Smooth muscle cell (in vitro differentiated cells): ENCODE data around the gene MAEA. TPM values are rescaled to one million over a fixed set of nuclear protein-coding genes. Genes with fewer than 3 reads are reported as not detected.

Experiments used
- DNase-seq: peaks from one replicate; lab custom pipeline; 2025; ENCODE audit not compliant: unreplicated experiment; lab: John Stamatoyannopoulos, UW
- H2AFZ ChIP-seq: fragments of 200-600 bp; sonication (generic); 2 replicates; pipeline ENCODE4 v1.6.0; 2016; ENCODE audit warnings: antibody characterized with exemption, low read depth, mild to moderate bottlenecking
- H3F3A ChIP-seq: fragments of 200-600 bp; sonication (generic); 2 replicates; pipeline ENCODE4 v1.6.0; 2017; ENCODE audit warnings: antibody characterized with exemption, low read depth
- H3K27ac ChIP-seq: fragments of 200-600 bp; sonication (generic); 2 replicates; pipeline ENCODE4 v1.5.1; 2016; ENCODE audit warnings: low read depth, mild to moderate bottlenecking
- H3K27me3 ChIP-seq: fragments of 200-600 bp; sonication (generic); 2 replicates; pipeline ENCODE4 v1.6.1; 2016; ENCODE audit warnings: low read depth, mild to moderate bottlenecking
- H3K36me3 ChIP-seq: fragments of 200-600 bp; sonication (generic); 2 replicates; pipeline ENCODE4 v1.5.1; 2016; ENCODE audit warnings: low read depth
- H3K4me1 ChIP-seq: fragments of 200-600 bp; sonication (generic); 2 replicates; pipeline ENCODE4 v1.5.1; 2016; ENCODE audit warnings: low read depth
- H3K4me2 ChIP-seq: fragments of 200-600 bp; sonication (generic); 2 replicates; pipeline ENCODE4 v1.6.0; 2016; ENCODE audit warnings: mild to moderate bottlenecking
- H3K4me3 ChIP-seq: fragments of 200-600 bp; sonication (generic); 2 replicates; pipeline ENCODE4 v1.5.1; 2016; ENCODE audit warnings: mild to moderate bottlenecking
- H3K79me2 ChIP-seq: fragments of 200-600 bp; sonication (generic); 2 replicates; pipeline ENCODE4 v1.6.0; 2016; ENCODE audit warnings: low read depth, mild to moderate bottlenecking
- H3K9ac ChIP-seq: fragments of 200-600 bp; sonication (generic); 2 replicates; pipeline ENCODE4 v1.6.0; 2016; ENCODE audit warnings: low read depth
- H3K9me3 ChIP-seq: fragments of 200-600 bp; sonication (generic); replicated peaks from 2 replicates; pipeline ENCODE4 v1.5.1; 2016; ENCODE audit warnings: low read depth
- H4K20me1 ChIP-seq: fragments of 200-600 bp; sonication (generic); 2 replicates; pipeline ENCODE4 v1.6.0; 2016; ENCODE audit warnings: low read depth
- WGBS: methylation state at CpG from one replicate; pipeline ENCODE4 v1.1.7; 2016; ENCODE audit warnings: low lambda C conversion rate; 5-methylcytosine and 5-hydroxymethylcytosine counted together
- polyA plus RNA-seq: library from polyadenylated mRNA; unstranded; fragments of >200 nt; fragmentation: Nextera tagmentation; extraction: Ambion mirVana; gene quantifications from 2 replicates; pipeline ENCODE4 v1.2.1, GENCODE V29; 2016
- total RNA-seq: library from RNA; depleted of rRNA; stranded (reverse); fragments of >200 nt; gene quantifications from 2 replicates; pipeline ENCODE4 v1.2.3, GENCODE V29; 2014
- TF ChIP-seq, protein P1 (sequence below): fragments of 200-600 bp; sonication (generic); IDR thresholded peaks from 2 replicates; pipeline ENCODE4 v1.5.1; 2017; ENCODE audit warnings: borderline replicate concordance, mild to moderate bottlenecking, antibody characterized with exemption; ENCODE audit not compliant: insufficient read depth, poor library complexity, severe bottlenecking

MAEA gene
- total and polyA plus RNA-seq, 2 experiments from 2014 or later, result 48.0 to 48.2 TPM

DNA sequence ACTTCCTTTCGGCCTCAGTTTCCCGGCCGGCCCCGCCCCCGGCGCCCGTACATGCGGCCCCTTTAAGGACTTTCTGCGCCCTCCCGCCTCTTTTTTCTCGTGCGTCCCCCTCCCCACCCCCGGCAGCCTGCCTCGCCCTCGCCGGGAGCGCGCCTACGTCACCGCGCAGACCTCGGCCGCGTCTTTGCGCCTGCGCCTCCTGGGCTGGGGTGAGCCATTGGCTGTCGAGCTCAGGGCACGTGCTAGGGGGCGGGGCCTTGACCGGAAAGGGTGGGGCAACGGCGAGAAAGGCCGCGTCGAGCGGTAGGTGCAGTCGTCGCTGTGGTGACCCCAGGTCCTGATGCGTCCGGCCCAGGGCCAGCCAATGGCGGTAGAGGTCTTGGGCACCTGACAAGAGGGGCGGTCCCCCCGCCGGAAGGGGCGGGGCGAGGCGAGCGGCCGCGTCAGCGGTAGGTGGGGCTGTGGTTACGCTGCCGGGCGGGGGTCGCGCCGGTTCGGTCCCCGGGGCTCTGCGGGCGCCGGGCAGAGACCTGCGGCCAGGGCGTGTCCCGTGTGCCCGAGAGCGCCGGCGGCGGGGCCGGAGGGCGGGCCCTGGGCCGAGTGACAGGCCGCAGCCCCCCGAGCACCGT, 57.2 kb downstream of the MAEA start, which contains the start of gene UVSSA:
UVSSA (plus strand) TSS at position 428 of the 629 bp plus-strand sequence. CDS start 884 bp downstream, outside the sequence.
- Histone ChIP-seq H3K9me3 (no peaks in the 10 kb centered on the region), H3K4me3 (peak within 1 kb of the TSS; percentile 89), H3K36me3 (no peaks in the 10 kb centered on the region), H4K20me1 (no peaks in the 10 kb centered on the region), H3K79me2 (peaks cover 23% of the 10 kb centered on the region), H3K4me1 (peaks cover 8% of the 10 kb centered on the region), H3K27me3 (no peaks in the 10 kb centered on the region), H3K4me2 (peak within 1 kb of the TSS; percentile 93), H3K27ac (peak within 1 kb of the TSS; percentile 94), H3F3A (peaks cover 5% of the 10 kb centered on the region), H3K9ac (peak within 1 kb of the TSS; percentile 87), H2AFZ (peak within 1 kb of the TSS; percentile 57)
- 4% methylated on average over 30 of the region's 76 CpGs for WGBS
- peak; percentile 99 for DNase-seq
- TF ChIP-seq, protein P1, sequence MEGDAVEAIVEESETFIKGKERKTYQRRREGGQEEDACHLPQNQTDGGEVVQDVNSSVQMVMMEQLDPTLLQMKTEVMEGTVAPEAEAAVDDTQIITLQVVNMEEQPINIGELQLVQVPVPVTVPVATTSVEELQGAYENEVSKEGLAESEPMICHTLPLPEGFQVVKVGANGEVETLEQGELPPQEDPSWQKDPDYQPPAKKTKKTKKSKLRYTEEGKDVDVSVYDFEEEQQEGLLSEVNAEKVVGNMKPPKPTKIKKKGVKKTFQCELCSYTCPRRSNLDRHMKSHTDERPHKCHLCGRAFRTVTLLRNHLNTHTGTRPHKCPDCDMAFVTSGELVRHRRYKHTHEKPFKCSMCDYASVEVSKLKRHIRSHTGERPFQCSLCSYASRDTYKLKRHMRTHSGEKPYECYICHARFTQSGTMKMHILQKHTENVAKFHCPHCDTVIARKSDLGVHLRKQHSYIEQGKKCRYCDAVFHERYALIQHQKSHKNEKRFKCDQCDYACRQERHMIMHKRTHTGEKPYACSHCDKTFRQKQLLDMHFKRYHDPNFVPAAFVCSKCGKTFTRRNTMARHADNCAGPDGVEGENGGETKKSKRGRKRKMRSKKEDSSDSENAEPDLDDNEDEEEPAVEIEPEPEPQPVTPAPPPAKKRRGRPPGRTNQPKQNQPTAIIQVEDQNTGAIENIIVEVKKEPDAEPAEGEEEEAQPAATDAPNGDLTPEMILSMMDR, result no peak

DNA sequence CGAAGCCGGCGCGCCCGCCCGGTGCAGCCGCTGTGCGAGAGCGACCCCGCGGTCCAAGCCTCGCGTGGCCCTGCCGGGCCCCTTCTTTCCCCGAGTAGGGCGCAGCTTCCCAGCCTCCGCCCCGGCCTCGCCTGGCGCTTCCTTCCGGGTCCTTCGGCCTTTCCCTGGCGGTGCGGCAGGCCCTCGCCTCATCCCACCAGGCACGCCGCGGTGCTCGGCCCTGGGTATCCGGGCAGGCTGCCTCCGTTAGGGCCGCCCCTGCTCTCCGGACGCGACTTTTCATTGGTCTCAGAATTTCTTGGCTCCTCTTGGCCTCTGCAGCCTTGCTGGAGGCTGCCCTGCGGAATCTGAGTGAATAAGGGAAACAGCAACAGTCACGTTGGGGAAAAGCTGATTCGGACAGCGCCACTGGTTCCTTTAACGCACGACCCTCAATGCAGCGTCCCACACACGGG, 57.7 kb downstream of the MAEA start:
- H3K4me1 ChIP-seq, result peaks cover 8% of the 10 kb centered on the region
- H3K9me3 ChIP-seq, result no peaks in the 10 kb centered on the region
- peaks cover 23% of the 10 kb centered on the region for H3K79me2 ChIP-seq
- H3F3A ChIP-seq, result peaks cover 5% of the 10 kb centered on the region
- no peaks in the 10 kb centered on the region for H3K36me3 ChIP-seq
- peak overlapping the region; percentile 87 for H3K9ac ChIP-seq
- peak; percentile 69 for DNase-seq
- peaks cover 5% of the 10 kb centered on the region for H4K20me1 ChIP-seq
- H2AFZ ChIP-seq, result peak overlapping the region; percentile 40
- 2% methylated on average over 43 of the region's 43 CpGs for WGBS
- H3K4me3 ChIP-seq, result peak overlapping the region; percentile 65
- H3K27me3 ChIP-seq, result no peaks in the 10 kb centered on the region
- TF ChIP-seq, protein P1, result no peak
- peak overlapping the region; percentile 87 for H3K4me2 ChIP-seq
- peak overlapping the region; percentile 94 for H3K27ac ChIP-seq

DNA sequence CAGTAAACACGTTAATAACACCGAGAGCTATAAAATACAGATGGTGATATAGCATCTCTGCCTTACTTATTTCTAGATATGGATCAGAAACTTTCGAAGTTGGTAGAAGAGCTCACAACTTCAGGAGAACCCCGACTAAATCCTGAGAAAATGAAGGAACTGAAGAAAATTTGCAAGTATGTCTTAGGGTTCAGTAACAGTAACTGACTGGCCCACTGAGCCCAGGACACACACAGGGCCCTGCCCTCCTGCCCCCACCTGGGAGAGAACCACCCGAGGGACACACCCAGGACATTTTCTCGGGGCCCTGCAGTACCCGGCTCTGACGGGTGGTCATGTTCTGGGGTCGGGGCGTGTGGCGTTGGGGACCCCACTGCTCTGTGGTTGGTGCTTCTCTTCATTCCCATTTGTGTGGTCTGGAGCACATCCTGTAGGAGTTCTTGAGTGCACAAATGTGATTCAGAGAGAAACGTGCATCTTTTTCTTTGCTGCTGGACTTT, 58.4 kb downstream of the MAEA start:
- WGBS, result 85% methylated on average over 12 of the region's 12 CpGs
- DNase-seq, result no peak
- H3K4me1 ChIP-seq, result peaks cover 8% of the 10 kb centered on the region
- peaks cover 1% of the 10 kb centered on the region for H3F3A ChIP-seq
- H3K4me2 ChIP-seq, result peak overlapping the region; percentile 87
- TF ChIP-seq, protein P1, result no peak
- H3K27me3 ChIP-seq, result no peaks in the 10 kb centered on the region
- peak overlapping the region; percentile 87 for H3K9ac ChIP-seq
- H3K36me3 ChIP-seq, result no peaks in the 10 kb centered on the region
- H3K27ac ChIP-seq, result peak overlapping the region; percentile 94
- peaks cover 11% of the 10 kb centered on the region for H4K20me1 ChIP-seq
- peak overlapping the region; percentile 65 for H3K4me3 ChIP-seq
- H2AFZ ChIP-seq, result no peak overlapping the region
- no peaks in the 10 kb centered on the region for H3K9me3 ChIP-seq
- peaks cover 23% of the 10 kb centered on the region for H3K79me2 ChIP-seq
